Hematopoietic multipotent progenitor cell treated with erythropoietin and hydrocortisone succinate and interleukin-3 and kit ligand, for 4 days (in vitro differentiated cells): ENCODE data around the gene CEPT1.

Experiments used
- DNase-seq: peaks from one replicate; pipeline ENCODE4 v3.0.0-alpha.2; 2015

Gene CEPT1

DNA sequence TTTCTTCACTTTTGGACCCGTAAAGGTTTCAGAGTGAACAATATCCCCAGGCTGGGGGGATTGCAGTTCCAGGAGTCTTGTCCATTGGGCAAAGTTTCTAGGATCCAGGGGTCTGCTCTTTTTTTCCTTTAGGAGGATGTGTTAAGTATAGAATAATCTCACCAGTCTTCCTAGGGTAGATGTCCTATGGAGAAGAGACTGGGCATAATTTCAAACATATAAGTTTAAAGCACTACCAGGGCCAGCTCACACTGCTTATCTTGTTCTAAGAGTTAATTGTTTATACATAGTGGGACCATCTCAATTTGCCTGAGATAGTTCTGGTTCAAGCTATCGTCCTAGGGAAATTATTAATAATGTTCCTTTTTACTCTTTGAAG lies 88.7 kb downstream of the CEPT1 start:
- DNase-seq: no peak

DNA sequence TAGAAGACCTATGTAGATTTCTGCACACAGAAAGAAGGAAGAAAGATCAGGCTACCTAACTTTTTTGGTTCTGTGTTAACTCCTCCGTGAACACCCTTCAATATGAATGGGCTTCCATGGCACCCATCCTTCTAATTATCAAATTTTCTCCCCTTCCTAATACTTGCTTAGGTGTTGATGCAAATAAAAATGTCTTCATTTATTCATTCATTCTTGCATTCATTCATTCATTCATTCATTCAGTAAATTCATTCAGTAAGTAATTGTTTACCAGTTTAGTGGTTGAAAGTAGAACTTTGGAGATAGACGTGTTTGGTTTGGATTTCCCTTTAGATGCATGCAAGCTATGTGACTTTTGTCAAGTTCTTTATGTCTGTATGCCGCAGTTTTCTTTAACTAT lies 92.1 kb downstream of the CEPT1 start:
- DNase-seq: no peak

- DNase-seq: no peak
These were observed 94.2 kb downstream of the CEPT1 start for GRCh38 chr1:111234258-111234657.
